ENCODE results near the gene PNMA1.

- TF ChIP-seq POLR2A (IDR thresholded peaks at IDR 0.05; ENCODE audit: low read depth, low read length): no peak
- no peak for TF ChIP-seq TAF1 (IDR thresholded peaks at IDR 0.05; ENCODE audit: low read depth, low read length)
- no peak for TF ChIP-seq POLR2AphosphoS5 (IDR thresholded peaks at IDR 0.05; ENCODE audit: low read depth, low read length)
- TF ChIP-seq POU2F2 (IDR thresholded peaks at IDR 0.05; ENCODE audit: low read depth, low read length): no peak
Measured at GRCh38 chr14:73665130-73665529, 49.1 kb downstream of the PNMA1 start.
